Neural cell (in vitro differentiated cells): ENCODE data around the gene CHRNA4. TPM values are rescaled to one million over a fixed set of nuclear protein-coding genes. Genes with fewer than 3 reads are reported as not detected.

Source experiments
- H2AFZ ChIP-seq: fragments of 200-600, 300-800 bp; sonication (generic), shearing (Covaris generic); 2 replicates; pipeline ENCODE4 v1.6.0; 2014; ENCODE audit warnings: low read depth, mild to moderate bottlenecking, antibody characterized with exemption, low read length, moderate library complexity
- H3F3A ChIP-seq: fragments of 200-600 bp; shearing (Covaris generic); 2 replicates; pipeline ENCODE4 v1.6.1; 2016; ENCODE audit warnings: mild to moderate bottlenecking, moderate library complexity, mixed read lengths, antibody characterized with exemption, low read length; ENCODE audit not compliant: insufficient read depth, poor library complexity, severe bottlenecking
- H3K27ac ChIP-seq: fragments of 200-600, 300-800 bp; sonication (generic), shearing (Covaris generic); 2 replicates; pipeline ENCODE4 v1.5.1; 2014; ENCODE audit warnings: mild to moderate bottlenecking, low read length, moderate library complexity
- H3K27me3 ChIP-seq: fragments of 300-800, 200-600 bp; sonication (generic), shearing (Covaris generic); 2 replicates; pipeline ENCODE4 v1.6.0; 2014; ENCODE audit warnings: mild to moderate bottlenecking, low read depth, low read length, moderate library complexity; ENCODE audit not compliant: insufficient read depth
- H3K36me3 ChIP-seq: fragments of 300-800, 200-600 bp; sonication (generic), shearing (Covaris generic); 2 replicates; pipeline ENCODE4 v1.5.1; 2014; ENCODE audit warnings: mild to moderate bottlenecking, antibody characterized with exemption, low read length, moderate library complexity; ENCODE audit not compliant: insufficient read depth
- H3K4me2 ChIP-seq: fragments of 300-800, 200-600 bp; sonication (generic), shearing (Covaris generic); 2 replicates; pipeline ENCODE4 v1.6.0; 2014; ENCODE audit warnings: mild to moderate bottlenecking, low read length
- H3K4me3 ChIP-seq: fragments of 300-800, 200-600 bp; sonication (generic), shearing (Covaris generic); 2 replicates; pipeline ENCODE4 v1.5.1; 2014; ENCODE audit warnings: mild to moderate bottlenecking, low read length, moderate library complexity
- H3K79me2 ChIP-seq: fragments of 200-600 bp; shearing (Covaris generic); replicated peaks from 2 replicates; pipeline ENCODE4 v1.6.0; 2014; ENCODE audit warnings: mild to moderate bottlenecking, low read length, moderate library complexity; ENCODE audit not compliant: insufficient read depth
- H3K9ac ChIP-seq: fragments of 300-800, 200-600 bp; sonication (generic), shearing (Covaris generic); 2 replicates; pipeline ENCODE4 v1.6.1; 2016; ENCODE audit warnings: mild to moderate bottlenecking, low read length, mixed read lengths
- H3K9me2 ChIP-seq: fragments of 200-600 bp; shearing (Covaris generic); 2 replicates; pipeline ENCODE4 v1.6.1; 2016; ENCODE audit warnings: mild to moderate bottlenecking, low read length, mixed read lengths; ENCODE audit not compliant: insufficient read depth
- H3K9me3 ChIP-seq: fragments of 200-600, 300-800 bp; sonication (generic), shearing (Covaris generic); 2 replicates; pipeline ENCODE4 v1.6.1; 2016; ENCODE audit warnings: mild to moderate bottlenecking, mixed run types, low read length, moderate library complexity, mixed read lengths
- H4K20me1 ChIP-seq: fragments of 200-600 bp; shearing (Covaris generic); 2 replicates; pipeline ENCODE4 v1.6.1; 2016; ENCODE audit warnings: mild to moderate bottlenecking, mixed run types; ENCODE audit not compliant: insufficient read depth
- EP300 ChIP-seq: fragments of 450-650 bp; conservative IDR thresholded peaks from 2 replicates; pipeline ENCODE4 v1.6.1; 2014; ENCODE audit warnings: antibody characterized with exemption, mild to moderate bottlenecking, moderate library complexity; ENCODE audit not compliant: poor library complexity, severe bottlenecking
- EZH2 ChIP-seq: fragments of 200-600, 300-800 bp; shearing (Covaris generic), sonication (generic); IDR thresholded peaks from 2 replicates; pipeline ENCODE4 v1.6.1; 2014; ENCODE audit warnings: antibody characterized with exemption, low read length, borderline replicate concordance, mild to moderate bottlenecking; ENCODE audit not compliant: insufficient read depth, poor library complexity, severe bottlenecking
- MXI1 ChIP-seq: fragments of 450-650 bp; conservative IDR thresholded peaks from 2 replicates; pipeline ENCODE4 v1.6.1; 2014; ENCODE audit warnings: antibody characterized with exemption, mild to moderate bottlenecking; ENCODE audit not compliant: poor library complexity, severe bottlenecking
- POLR2AphosphoS5 ChIP-seq: IDR thresholded peaks from 2 replicates; pipeline ENCODE4 v1.6.1; 2012
- RAD21 ChIP-seq: fragments of 450-650 bp; conservative IDR thresholded peaks from 2 replicates; pipeline ENCODE4 v1.6.1; 2014; ENCODE audit warnings: antibody characterized with exemption, mild to moderate bottlenecking, moderate library complexity
- SMC3 ChIP-seq: fragments of 450-650 bp; conservative IDR thresholded peaks from 2 replicates; pipeline ENCODE4 v1.6.1; 2014; ENCODE audit warnings: antibody characterized with exemption, mild to moderate bottlenecking, moderate library complexity; ENCODE audit not compliant: poor library complexity
- TAF1 ChIP-seq: IDR thresholded peaks from 2 replicates; pipeline ENCODE4 v1.6.1; 2012; ENCODE audit warnings: low read depth
- polyA plus RNA-seq: library from polyadenylated mRNA; depleted of rRNA; stranded (reverse); fragments of >200 nt; gene quantifications from 2 replicates; pipeline ENCODE4 v1.2.3, GENCODE V29; 2014
- TF ChIP-seq, protein P1 (sequence below): IDR thresholded peaks from 2 replicates; pipeline ENCODE4 v1.6.1; 2012; ENCODE audit warnings: borderline replicate concordance
- TF ChIP-seq, protein P2 (sequence below): fragments of 450-650 bp; IDR thresholded peaks from 2 replicates; pipeline ENCODE4 v1.5.1; 2014; ENCODE audit warnings: antibody characterized with exemption, mild to moderate bottlenecking, moderate library complexity; ENCODE audit not compliant: poor library complexity, severe bottlenecking

CHRNA4 gene
- polyA plus RNA-seq, 1 donor from 2014 or later: 6.8 TPM

DNA sequence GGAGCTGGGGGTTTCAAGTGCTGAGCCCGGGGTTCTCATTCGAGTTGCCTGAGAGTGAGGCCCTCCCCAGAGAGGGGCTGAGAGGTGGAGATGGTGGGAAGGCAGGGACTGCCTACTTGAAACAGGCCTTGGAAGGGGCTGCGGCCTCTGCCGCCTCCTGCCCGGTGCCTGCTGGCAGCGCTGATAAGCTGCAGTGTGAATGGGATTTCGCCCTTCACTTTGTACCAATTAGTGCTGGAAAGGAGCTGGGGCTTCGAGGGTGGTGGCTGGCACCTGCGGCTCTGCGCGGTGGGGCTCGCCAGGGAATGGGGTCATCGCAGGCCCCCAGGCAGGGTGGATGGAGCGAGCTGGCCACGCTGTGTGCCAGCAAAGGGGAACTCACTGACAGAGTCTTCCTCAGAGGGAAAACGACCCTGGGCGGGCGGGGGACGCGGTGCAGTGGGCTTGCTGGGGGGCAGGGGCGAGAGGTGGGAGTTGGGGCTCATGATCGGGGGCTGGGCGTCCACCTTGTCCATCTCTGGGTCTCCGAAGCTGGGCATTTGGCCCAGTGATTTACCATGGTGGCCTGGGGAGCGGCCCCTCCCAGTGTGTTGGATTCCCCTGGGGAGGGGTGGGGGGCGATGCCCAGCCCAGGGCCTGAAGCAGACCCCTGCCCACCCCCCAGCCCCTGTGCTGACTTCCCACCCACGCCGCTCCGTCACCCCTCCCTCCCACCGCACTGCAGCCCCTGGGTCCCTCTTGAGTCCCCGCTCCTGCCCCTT lies 45.2 kb downstream of the CHRNA4 start:
- Histone ChIP-seq H3K79me2 (no peaks in the 10 kb centered on the region), H3K36me3 (no peaks in the 10 kb centered on the region), H4K20me1 (no peaks in the 10 kb centered on the region), H3F3A (no peaks in the 10 kb centered on the region), H3K4me2 (no peak overlapping the region), H3K9me3 (no peaks in the 10 kb centered on the region), H3K9ac (no peak overlapping the region), H3K9me2 (no peaks in the 10 kb centered on the region), H3K27ac (no peak overlapping the region), H2AFZ (no peak overlapping the region), H3K4me3 (no peak overlapping the region), H3K27me3 (no peaks in the 10 kb centered on the region)
- TF ChIP-seq, protein P1, sequence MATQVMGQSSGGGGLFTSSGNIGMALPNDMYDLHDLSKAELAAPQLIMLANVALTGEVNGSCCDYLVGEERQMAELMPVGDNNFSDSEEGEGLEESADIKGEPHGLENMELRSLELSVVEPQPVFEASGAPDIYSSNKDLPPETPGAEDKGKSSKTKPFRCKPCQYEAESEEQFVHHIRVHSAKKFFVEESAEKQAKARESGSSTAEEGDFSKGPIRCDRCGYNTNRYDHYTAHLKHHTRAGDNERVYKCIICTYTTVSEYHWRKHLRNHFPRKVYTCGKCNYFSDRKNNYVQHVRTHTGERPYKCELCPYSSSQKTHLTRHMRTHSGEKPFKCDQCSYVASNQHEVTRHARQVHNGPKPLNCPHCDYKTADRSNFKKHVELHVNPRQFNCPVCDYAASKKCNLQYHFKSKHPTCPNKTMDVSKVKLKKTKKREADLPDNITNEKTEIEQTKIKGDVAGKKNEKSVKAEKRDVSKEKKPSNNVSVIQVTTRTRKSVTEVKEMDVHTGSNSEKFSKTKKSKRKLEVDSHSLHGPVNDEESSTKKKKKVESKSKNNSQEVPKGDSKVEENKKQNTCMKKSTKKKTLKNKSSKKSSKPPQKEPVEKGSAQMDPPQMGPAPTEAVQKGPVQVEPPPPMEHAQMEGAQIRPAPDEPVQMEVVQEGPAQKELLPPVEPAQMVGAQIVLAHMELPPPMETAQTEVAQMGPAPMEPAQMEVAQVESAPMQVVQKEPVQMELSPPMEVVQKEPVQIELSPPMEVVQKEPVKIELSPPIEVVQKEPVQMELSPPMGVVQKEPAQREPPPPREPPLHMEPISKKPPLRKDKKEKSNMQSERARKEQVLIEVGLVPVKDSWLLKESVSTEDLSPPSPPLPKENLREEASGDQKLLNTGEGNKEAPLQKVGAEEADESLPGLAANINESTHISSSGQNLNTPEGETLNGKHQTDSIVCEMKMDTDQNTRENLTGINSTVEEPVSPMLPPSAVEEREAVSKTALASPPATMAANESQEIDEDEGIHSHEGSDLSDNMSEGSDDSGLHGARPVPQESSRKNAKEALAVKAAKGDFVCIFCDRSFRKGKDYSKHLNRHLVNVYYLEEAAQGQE: no peak
- no peak for TF ChIP-seq MXI1
- no peak for TF ChIP-seq TAF1
- no peak for TF ChIP-seq EZH2
- TF ChIP-seq, protein P2, sequence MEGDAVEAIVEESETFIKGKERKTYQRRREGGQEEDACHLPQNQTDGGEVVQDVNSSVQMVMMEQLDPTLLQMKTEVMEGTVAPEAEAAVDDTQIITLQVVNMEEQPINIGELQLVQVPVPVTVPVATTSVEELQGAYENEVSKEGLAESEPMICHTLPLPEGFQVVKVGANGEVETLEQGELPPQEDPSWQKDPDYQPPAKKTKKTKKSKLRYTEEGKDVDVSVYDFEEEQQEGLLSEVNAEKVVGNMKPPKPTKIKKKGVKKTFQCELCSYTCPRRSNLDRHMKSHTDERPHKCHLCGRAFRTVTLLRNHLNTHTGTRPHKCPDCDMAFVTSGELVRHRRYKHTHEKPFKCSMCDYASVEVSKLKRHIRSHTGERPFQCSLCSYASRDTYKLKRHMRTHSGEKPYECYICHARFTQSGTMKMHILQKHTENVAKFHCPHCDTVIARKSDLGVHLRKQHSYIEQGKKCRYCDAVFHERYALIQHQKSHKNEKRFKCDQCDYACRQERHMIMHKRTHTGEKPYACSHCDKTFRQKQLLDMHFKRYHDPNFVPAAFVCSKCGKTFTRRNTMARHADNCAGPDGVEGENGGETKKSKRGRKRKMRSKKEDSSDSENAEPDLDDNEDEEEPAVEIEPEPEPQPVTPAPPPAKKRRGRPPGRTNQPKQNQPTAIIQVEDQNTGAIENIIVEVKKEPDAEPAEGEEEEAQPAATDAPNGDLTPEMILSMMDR: no peak
- no peak for TF ChIP-seq RAD21
- TF ChIP-seq POLR2AphosphoS5: no peak
- TF ChIP-seq EP300: no peak
- no peak for TF ChIP-seq SMC3

GRCh38 chr20:63315240-63315689 lies 45.9 kb downstream of the CHRNA4 start:
- Histone ChIP-seq H3K27me3 (no peaks in the 10 kb centered on the region), H3K36me3 (no peaks in the 10 kb centered on the region), H3K9me2 (no peaks in the 10 kb centered on the region), H3K27ac (no peak overlapping the region), H3K4me3 (no peak overlapping the region), H3K9ac (no peak overlapping the region), H3F3A (no peaks in the 10 kb centered on the region), H2AFZ (no peak overlapping the region), H3K79me2 (no peaks in the 10 kb centered on the region), H3K4me2 (no peak overlapping the region), H4K20me1 (no peaks in the 10 kb centered on the region), H3K9me3 (no peaks in the 10 kb centered on the region)
- TF ChIP-seq MXI1 (no peak), POLR2AphosphoS5 (no peak), TAF1 (no peak), EP300 (no peak), RAD21 (no peak)
- TF ChIP-seq, protein P2: no peak
- TF ChIP-seq, protein P1: no peak
